Subcutaneous adipose tissue (tissue), 4 donors: ENCODE measurements around the gene D2HGDH. TPM values are rescaled to one million over a fixed set of nuclear protein-coding genes. Genes with fewer than 3 reads are reported as not detected.

ENCODE experiments used
- total RNA-seq, 4 donors: library from RNA; depleted of rRNA; stranded (reverse); fragments of >200 nt; gene quantifications; one replicate each; pipeline ENCODE4 v1.1.0, GENCODE V29; 2016
- TF ChIP-seq, protein P1 (sequence below): fragments of 450-650 bp; IDR thresholded peaks from one replicate; pipeline ENCODE4 v1.5.1; 2016; ENCODE audit warnings: low read depth, mild to moderate bottlenecking, control low read depth, antibody characterized with exemption, moderate library complexity

Gene D2HGDH
- total RNA-seq, 4 donors from 2014 or later: 12.1 to 44.3 (median 13.4) TPM

DNA sequence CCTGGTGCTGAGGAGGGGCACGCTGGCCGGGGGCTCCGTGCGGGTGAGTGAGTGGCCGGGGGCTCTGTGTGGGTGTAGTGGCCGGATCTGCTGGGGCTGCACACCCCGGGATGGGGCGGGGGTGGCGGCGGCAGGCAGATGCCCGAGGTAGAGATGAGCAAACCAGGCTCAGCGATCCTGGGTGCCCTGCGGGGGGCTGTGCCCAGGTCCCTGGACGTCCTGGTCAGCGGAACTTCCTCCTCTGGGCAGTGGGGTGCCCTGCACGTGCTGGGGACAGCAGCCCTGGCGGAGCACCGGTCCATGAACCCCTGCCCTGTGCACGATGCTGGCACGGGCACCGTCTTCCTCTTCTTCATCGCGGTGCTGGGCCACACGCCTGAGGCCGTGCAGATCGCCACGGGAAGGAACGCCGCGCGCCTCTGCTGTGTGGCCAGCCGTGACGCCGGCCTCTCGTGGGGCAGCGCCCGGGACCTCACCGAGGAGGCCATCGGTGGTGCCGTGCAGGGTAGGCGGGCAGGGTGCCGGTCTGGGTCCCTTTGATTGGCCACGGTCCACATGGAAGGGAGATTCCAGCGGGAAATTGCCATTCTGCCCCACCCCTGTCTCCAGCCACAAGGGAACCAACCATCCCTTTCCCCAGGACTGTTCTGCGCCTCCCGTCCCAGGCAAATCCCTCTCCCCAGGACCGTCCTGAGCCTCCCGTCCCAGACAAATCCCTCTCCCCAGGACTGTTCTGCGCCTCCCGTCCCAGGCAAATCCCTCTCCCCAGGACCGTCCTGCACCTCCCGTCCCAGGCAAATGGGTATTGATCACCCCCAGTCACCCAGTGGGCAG, 80.4 kb downstream of the D2HGDH start:
- TF ChIP-seq, protein P1, sequence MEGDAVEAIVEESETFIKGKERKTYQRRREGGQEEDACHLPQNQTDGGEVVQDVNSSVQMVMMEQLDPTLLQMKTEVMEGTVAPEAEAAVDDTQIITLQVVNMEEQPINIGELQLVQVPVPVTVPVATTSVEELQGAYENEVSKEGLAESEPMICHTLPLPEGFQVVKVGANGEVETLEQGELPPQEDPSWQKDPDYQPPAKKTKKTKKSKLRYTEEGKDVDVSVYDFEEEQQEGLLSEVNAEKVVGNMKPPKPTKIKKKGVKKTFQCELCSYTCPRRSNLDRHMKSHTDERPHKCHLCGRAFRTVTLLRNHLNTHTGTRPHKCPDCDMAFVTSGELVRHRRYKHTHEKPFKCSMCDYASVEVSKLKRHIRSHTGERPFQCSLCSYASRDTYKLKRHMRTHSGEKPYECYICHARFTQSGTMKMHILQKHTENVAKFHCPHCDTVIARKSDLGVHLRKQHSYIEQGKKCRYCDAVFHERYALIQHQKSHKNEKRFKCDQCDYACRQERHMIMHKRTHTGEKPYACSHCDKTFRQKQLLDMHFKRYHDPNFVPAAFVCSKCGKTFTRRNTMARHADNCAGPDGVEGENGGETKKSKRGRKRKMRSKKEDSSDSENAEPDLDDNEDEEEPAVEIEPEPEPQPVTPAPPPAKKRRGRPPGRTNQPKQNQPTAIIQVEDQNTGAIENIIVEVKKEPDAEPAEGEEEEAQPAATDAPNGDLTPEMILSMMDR: no peak

DNA sequence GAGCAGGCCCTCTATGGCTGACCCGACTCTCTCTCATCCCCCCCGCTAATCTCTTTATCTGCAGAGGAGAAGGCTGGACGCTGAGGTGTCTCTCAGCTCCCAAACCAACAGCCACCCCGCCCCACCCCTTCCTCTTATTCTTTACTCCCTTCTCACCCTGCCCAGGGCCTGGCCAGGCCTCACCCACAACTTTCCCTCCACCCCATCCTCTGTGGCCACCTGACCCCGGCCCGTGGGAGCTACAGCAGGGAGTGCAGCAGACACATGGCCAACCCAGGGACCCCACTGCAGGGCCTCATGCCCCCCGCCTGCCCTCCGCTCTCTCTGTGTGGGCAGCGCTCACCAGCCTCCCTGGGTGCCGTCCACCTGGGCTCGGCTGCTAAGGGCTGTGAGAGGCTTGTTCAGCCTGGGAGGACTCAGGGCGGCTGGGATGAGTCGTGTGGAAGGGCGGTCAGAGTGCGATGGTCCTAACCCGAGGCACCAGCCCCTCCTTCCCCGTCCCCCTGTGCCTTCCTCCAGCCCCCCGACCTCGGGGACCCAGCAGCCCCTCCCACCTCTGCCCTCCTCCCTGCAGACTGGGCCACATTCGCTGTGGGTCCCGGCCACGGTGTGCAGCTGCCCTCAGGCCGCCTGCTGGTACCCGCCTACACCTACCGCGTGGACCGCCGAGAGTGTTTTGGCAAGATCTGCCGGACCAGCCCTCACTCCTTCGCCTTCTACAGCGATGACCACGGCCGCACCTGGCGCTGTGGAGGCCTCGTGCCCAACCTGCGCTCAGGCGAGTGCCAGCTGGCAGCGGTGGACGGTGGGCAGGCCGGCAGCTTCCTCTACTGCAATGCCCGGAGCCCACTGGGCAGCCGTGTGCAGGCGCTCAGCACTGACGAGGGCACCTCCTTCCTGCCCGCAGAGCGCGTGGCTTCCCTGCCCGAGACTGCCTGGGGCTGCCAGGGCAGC, 81.3 kb downstream of the D2HGDH start:
- TF ChIP-seq, protein P1: no peak

DNA sequence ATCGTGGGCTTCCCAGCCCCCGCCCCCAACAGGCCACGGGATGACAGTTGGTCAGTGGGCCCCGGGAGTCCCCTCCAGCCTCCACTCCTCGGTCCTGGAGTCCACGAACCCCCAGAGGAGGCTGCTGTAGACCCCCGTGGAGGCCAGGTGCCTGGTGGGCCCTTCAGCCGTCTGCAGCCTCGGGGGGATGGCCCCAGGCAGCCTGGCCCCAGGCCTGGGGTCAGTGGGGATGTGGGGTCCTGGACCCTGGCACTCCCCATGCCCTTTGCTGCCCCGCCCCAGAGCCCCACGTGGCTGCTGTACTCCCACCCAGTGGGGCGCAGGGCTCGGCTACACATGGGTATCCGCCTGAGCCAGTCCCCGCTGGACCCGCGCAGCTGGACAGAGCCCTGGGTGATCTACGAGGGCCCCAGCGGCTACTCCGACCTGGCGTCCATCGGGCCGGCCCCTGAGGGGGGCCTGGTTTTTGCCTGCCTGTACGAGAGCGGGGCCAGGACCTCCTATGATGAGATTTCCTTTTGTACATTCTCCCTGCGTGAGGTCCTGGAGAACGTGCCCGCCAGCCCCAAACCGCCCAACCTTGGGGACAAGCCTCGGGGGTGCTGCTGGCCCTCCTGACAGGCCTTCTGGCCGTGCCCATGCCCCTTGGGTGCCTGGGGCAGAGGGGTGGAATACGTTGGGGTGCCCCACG, 82.1 kb downstream of the D2HGDH start:
- TF ChIP-seq, protein P1: no peak

DNA sequence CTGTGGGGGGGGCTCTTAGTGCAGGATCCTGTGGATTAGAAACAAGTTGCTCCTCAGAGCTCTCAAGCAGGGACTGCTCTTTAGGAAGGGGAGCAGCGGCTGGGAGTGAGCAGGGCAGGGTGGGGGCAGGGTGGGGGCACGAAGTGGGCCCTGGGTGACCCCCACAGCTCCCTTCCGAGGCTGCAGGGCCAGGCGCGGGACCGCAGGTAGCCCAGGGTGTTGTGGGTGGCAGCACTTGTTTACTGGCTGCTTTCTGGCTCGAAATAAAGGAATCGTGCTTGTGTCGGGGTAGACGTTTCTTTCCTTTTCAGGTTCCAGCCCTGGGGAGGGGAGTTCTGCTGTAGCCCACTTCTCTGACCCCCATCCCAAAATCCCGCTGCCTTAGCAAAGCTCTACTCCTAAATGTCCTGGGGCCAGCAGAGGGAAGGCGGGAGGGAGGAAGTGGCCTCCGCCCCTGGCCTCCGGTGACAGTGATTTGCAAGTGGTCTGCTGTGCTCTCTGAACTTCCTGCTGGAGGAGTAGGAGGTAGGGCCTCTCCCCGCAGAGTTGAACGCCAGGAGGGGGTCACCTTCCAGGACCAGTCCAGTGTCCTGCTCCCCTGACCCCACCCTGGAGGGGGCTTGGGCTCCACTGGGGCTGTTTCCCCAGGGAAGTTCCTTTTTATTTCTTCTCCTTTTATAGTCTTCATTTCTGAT, 82.8 kb downstream of the D2HGDH start:
- TF ChIP-seq, protein P1: no peak

Other genes starting within 250 kb of the D2HGDH start
- 100 to 1,000 TPM in 2 of 4 donors, 10 to 100 TPM in 2; 85.3 to 230 (median 124) TPM for gene STK25, start 226.0 kb upstream of the D2HGDH start, total RNA-seq
- gene BOK, start 175.9 kb upstream of the D2HGDH start, total RNA-seq: 100 to 1,000 TPM in 1 of 4 donors, 10 to 100 TPM in 3; 69.9 to 421 (median 80.4) TPM
- 10 to 100 TPM; 24.8 to 54.3 (median 31.1) TPM for gene THAP4, start 97.5 kb upstream of the D2HGDH start, total RNA-seq
- 100 to 1,000 TPM in 1 of 4 donors, 10 to 100 TPM in 3; 32.3 to 103 (median 47.7) TPM for gene ATG4B, start 96.9 kb upstream of the D2HGDH start, total RNA-seq
- 10 to 100 TPM; 10.4 to 20.5 (median 17.2) TPM for gene DTYMK, start 47.8 kb upstream of the D2HGDH start, total RNA-seq
- 10 to 100 TPM; 24.1 to 44.3 (median 30.5) TPM for gene ING5, start 32.6 kb upstream of the D2HGDH start, total RNA-seq
- gene GAL3ST2, start 42.2 kb downstream of the D2HGDH start, total RNA-seq: 1 to 10 TPM in 1 of 4 donors, not detected in 3; 2.2 TPM
- gene NEU4, start 74.6 kb downstream of the D2HGDH start, total RNA-seq: 1 to 10 TPM in 1 of 4 donors, under 1 TPM in 1, not detected in 2; 0.75 to 1.8 TPM
- gene PDCD1, start 124.3 kb downstream of the D2HGDH start, total RNA-seq: under 1 TPM in 3 of 4 donors, not detected in 1; 0.44 to 0.57 (median 0.51) TPM
- under 1 TPM in 1 of 4 donors, not detected in 3; 0.33 TPM for gene RTP5, start 135.1 kb downstream of the D2HGDH start, total RNA-seq